BJ (cell line): ENCODE measurements around the gene DDTL. TPM values are rescaled to one million over a fixed set of nuclear protein-coding genes. Genes with fewer than 3 reads are reported as not detected.
"Not testable (repeated sequence)": the region's sequence is repeated elsewhere in the genome, so short reads cannot be mapped to it uniquely, and the experiment has no call there.

Experiments used
- CTCF ChIA-PET: fragments of 350-600 bp; formaldehyde crosslinking; extraction: SDS; loops from one replicate; lab custom pipeline; 2021; ENCODE audit warnings: antibody characterized with exemption, inconsistent platforms; lab: Yijun Ruan, JAX
- POLR2A ChIA-PET: fragments of 300-600 bp; sonication (Branson Sonifier 250); formaldehyde crosslinking; extraction: SDS; loops from one replicate; lab custom pipeline; 2021; ENCODE audit warnings: antibody characterized with exemption; lab: Charles Lee
- DNase-seq: peaks from one replicate; pipeline ENCODE4 v3.0.0-alpha.2; 2011; ENCODE audit warnings: low read depth
- H3K27me3 ChIP-seq: 2 replicates; pipeline ENCODE4 v1.6.0; 2011; ENCODE audit warnings: low read length; ENCODE audit not compliant: control insufficient read depth, insufficient read depth
- H3K36me3 ChIP-seq: 2 replicates; pipeline ENCODE4 v1.5.1; 2011; ENCODE audit warnings: low read length; ENCODE audit not compliant: control insufficient read depth, insufficient read depth
- H3K4me3 ChIP-seq: 2 replicates; pipeline ENCODE4 v1.5.1; 2011; ENCODE audit warnings: low read depth, mild to moderate bottlenecking, control low read depth, low read length
- polyA plus RNA-seq: library from polyadenylated mRNA; depleted of rRNA; stranded (reverse); fragments of >200 nt; gene quantifications from 2 replicates; pipeline ENCODE4 v1.2.3, GENCODE V29; 2011
- TF ChIP-seq, protein P1 (sequence below): IDR thresholded peaks from 2 replicates; pipeline ENCODE4 v1.5.1; 2011; ENCODE audit warnings: low read depth, mild to moderate bottlenecking, control low read depth, inconsistent platforms, low read length, moderate library complexity; ENCODE audit not compliant: insufficient read depth

Gene DDTL
- polyA plus RNA-seq, 1 experiment, result 0.06 TPM

- no peak for DNase-seq
- Histone ChIP-seq H3K4me3 (no peak overlapping the region), H3K27me3 (no peaks in the 10 kb centered on the region), H3K36me3 (peaks cover 12% of the 10 kb centered on the region)
- CTCF ChIA-PET, result interaction anchor here (1.0 to 1.1 kb wide), 3 partner anchors 40 to 74 kb away, joined by 3 to 4 read pairs (median 3); no protein-coding TSS in a partner anchor
- TF ChIP-seq, protein P1, sequence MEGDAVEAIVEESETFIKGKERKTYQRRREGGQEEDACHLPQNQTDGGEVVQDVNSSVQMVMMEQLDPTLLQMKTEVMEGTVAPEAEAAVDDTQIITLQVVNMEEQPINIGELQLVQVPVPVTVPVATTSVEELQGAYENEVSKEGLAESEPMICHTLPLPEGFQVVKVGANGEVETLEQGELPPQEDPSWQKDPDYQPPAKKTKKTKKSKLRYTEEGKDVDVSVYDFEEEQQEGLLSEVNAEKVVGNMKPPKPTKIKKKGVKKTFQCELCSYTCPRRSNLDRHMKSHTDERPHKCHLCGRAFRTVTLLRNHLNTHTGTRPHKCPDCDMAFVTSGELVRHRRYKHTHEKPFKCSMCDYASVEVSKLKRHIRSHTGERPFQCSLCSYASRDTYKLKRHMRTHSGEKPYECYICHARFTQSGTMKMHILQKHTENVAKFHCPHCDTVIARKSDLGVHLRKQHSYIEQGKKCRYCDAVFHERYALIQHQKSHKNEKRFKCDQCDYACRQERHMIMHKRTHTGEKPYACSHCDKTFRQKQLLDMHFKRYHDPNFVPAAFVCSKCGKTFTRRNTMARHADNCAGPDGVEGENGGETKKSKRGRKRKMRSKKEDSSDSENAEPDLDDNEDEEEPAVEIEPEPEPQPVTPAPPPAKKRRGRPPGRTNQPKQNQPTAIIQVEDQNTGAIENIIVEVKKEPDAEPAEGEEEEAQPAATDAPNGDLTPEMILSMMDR, result no peak
- POLR2A ChIA-PET, result no interaction called here
Measured at GRCh38 chr22:23970816-23971486, 4.3 kb downstream of the DDTL start.

GRCh38 chr22:23971927-23972326 lies 5.2 kb downstream of the DDTL start:
- H3K27me3 ChIP-seq, DNase-seq, H3K4me3 ChIP-seq, POLR2A ChIA-PET: not testable (repeated sequence)
- CTCF ChIA-PET, result interaction anchor here (1.1 kb wide), 1 partner anchor 75 kb away, joined by 3 read pairs; no protein-coding TSS in a partner anchor
- H3K36me3 ChIP-seq, result peaks cover 12% of the 10 kb centered on the region

DNA sequence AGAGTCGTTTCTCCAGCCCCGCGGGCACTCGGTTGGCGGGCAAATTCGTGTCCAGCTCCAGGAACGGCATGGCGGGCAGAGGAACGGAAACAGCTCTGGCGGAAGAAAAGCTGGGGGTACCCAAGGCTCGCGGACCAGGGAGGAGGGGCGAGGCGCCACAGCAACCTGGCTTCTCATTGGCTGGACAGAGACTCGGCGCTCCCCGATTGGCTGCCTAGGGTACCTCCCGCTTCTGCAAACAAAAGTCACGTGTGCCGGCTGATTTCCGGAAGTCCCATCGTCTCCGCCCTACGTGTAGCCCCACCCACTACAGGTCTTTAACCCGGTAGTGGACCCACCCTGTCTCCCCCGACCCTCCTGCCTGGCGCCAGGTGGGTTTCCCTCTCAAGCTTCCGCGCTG lies 7.7 kb downstream of the DDTL start, which contains the start of gene DDT:
TSS of gene DDT (minus strand) at position 97 of the 400 bp plus-strand sequence. CDS start at position 70, 27 bp downstream.
- H3K27me3 ChIP-seq, H3K4me3 ChIP-seq, POLR2A ChIA-PET, CTCF ChIA-PET, DNase-seq: not testable (repeated sequence)
- peaks cover 12% of the 10 kb centered on the region for H3K36me3 ChIP-seq

DNA sequence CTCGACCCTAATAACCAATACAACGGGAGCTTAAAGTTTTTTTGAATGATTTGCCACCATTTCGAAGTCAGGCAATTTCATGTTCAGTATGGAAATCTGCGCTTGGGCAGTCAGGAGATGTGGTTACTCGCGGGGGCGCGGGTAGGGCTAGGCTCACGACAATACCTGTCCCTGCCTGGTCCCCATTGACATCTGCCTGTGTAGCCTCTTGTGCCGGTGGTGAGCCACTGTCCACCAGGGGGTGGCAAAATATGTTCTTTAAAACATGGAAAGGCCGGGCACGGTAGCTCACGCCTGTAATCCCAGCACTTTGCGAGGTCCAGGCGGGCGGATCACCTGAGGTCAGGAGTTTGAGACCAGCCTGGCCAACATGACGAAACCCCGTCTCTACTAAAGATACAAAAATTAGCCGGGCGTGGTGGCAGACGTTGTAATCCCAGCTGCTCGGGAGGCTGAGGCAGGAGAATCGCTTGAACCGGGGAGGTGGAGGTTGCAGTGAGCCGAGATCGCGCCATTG lies 8.2 kb downstream of the DDTL start:
- POLR2A ChIA-PET, CTCF ChIA-PET, H3K4me3 ChIP-seq, DNase-seq, H3K27me3 ChIP-seq: not testable (repeated sequence)
- H3K36me3 ChIP-seq, result peaks cover 12% of the 10 kb centered on the region

GRCh38 chr22:23977304-23977703 lies 10.6 kb downstream of the DDTL start:
- DNase-seq, POLR2A ChIA-PET, H3K4me3 ChIP-seq, H3K36me3 ChIP-seq, H3K27me3 ChIP-seq, CTCF ChIA-PET: not testable (repeated sequence)

GRCh38 chr22:23979557-23980240 lies 13.0 kb downstream of the DDTL start, which contains the start of gene GSTT2:
Gene GSTT2 (plus strand): TSS chr22:23980134.
- H3K27me3 ChIP-seq, H3K36me3 ChIP-seq, CTCF ChIA-PET, H3K4me3 ChIP-seq, DNase-seq, POLR2A ChIA-PET: not testable (repeated sequence)

GRCh38 chr22:23980567-23980966 lies 13.9 kb downstream of the DDTL start:
- CTCF ChIA-PET, POLR2A ChIA-PET, DNase-seq, H3K27me3 ChIP-seq, H3K4me3 ChIP-seq, H3K36me3 ChIP-seq: not testable (repeated sequence)

DNA sequence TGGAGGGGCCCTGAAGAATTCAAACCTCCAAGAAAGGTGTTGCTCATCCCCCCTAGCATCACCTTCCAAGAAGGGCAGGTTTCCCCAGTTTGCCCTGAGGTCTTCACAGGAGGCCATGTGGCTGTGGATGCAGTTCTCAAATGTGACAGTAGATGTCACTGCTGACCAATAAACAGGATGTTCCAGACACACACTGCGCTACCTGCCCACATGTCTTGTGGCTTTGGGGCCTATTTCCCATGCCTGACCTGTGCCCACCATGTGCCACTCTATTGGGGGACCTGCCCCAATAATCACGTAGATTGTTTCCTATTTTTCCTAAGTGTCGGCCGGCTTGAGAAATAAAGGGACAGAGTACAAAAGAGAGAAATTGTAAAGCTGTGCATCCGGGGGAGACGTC lies 17.7 kb downstream of the DDTL start:
- Histone ChIP-seq H3K27me3 (no peaks in the 10 kb centered on the region), H3K4me3 (no peak overlapping the region), H3K36me3 (no peaks in the 10 kb centered on the region)
- ChIA-PET POLR2A (no interaction called here), CTCF (no interaction called here)
- TF ChIP-seq, protein P1, result no peak
- no peak for DNase-seq

DNA sequence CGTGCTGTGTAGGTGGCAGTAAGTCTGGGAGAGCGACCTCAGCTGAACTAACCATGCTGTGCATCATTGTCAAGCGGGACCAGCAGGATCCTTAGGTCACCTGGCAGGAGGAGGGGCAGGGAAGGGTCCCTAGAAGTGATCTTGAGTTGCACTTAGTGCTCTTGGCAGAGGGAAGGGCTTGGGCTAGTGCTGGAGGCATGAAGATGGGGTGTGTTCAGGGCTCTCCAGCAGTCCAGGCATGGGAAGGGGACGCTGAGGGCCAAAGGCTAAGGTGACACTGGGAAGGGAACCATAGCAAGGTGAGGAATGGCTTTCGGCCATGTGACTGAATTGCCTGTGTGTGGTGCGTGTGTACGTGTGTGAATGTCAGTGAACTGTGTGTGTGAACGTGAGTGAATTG lies 19.4 kb downstream of the DDTL start:
- DNase-seq, H3K27me3 ChIP-seq, H3K36me3 ChIP-seq, POLR2A ChIA-PET, H3K4me3 ChIP-seq, CTCF ChIA-PET: not testable (repeated sequence)

DNA sequence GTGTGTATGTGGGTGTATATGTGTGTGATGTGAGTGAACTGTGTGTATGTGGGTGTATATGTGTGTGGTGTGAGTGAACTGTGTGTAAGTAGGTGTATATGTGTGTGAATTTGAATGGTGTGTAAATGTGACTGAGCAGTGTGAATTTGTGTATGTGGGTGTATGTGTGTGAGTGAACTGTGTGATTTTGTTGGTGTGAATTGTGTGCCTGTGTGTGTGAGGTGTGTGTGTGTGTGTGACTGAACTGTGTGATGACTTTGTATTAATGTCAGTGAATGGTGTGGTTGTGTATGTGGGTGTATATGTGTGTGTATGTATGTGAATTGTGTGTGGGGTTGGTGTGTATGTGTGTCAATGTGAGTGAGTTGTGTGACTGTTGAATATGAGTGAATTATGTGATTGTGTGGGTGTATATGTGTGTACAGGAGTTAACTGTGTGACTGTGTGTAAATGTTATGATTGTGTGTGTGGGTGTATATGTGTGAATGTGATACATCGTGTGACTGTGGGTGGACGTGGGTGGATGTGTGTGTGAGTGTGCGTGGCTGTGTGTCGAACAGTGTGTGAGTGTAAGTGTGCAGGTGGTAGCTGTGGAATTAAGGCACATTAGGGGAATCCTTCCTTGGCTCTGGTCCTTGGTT lies 20.0 kb downstream of the DDTL start:
- CTCF ChIA-PET, H3K27me3 ChIP-seq, H3K36me3 ChIP-seq, POLR2A ChIA-PET, DNase-seq, H3K4me3 ChIP-seq: not testable (repeated sequence)
